ENCODE measurements around the gene UGT1A1. TPM values are rescaled to one million over a fixed set of nuclear protein-coding genes. Genes with fewer than 3 reads are reported as not detected.

The UGT1A1 gene
- total and polyA plus RNA-seq, 2 of the 13 experiments (the other 11 are each of a cell fraction or from before 2014, with no cell fraction given): 0.69 to 0.75 TPM

GRCh38 chr2:233756429-233757081 lies 3.5 kb upstream of the UGT1A1 start (continued):
- peak; percentile 98 for TF ChIP-seq AHDC1 (CRISPR knock-in tag; IDR thresholded peaks at IDR 0.05; ENCODE audit: borderline replicate concordance)
- TF ChIP-seq PITX1 (CRISPR knock-in tag; IDR thresholded peaks at IDR 0.05): peak; percentile 99

- H3K4me1 ChIP-seq (ENCODE audit: insufficient read depth, low read length): peaks cover 46% of the 10 kb centered on the region
- CTCF ChIA-PET (ENCODE audit: low intra/inter-chr PET ratio, low total read pairs): no interaction called here
- no peaks in the 10 kb centered on the region for H3K79me2 ChIP-seq (ENCODE audit: insufficient read depth, low read length)
- no peak overlapping the region for H3K9ac ChIP-seq (ENCODE audit: insufficient read depth, low read depth, low read length)
- intact Hi-C loops (cut with micrococcal nuclease; ENCODE audit: unreplicated experiment) (no loop called here), in situ Hi-C loops (cut with HindIII; ENCODE audit: extremely low pct_ligation_motif_present, low pct_unique_long_range_greater_than_20kb) (no loop called here)
- H2AFZ ChIP-seq (ENCODE audit: low read length): no peak overlapping the region
- TF ChIP-seq ZFP1 (CRISPR knock-in tag; IDR thresholded peaks at IDR 0.05) (no peak), RARA (CRISPR knock-in tag; IDR thresholded peaks at IDR 0.05) (no peak), ZNF414 (CRISPR knock-in tag; IDR thresholded peaks at IDR 0.05) (no peak)
- H4K20me1 ChIP-seq (ENCODE audit: insufficient read depth, low read length): no peaks in the 10 kb centered on the region
- peaks cover 7 to 73% of the 10 kb centered on the region in 2 experiments; a peak in 4 of 5 replicates for H3K27me3 ChIP-seq (ENCODE audit: control insufficient read depth in 1 of 2, insufficient read depth in 2 of 2, low read length in 2 of 2)
- DNase-seq (ENCODE audit: low spot score) (no peak), ATAC-seq (no peak), FAIRE-seq (no peak)
- POLR2A ChIA-PET: interaction anchor here (2.3 kb wide), 1 partner anchor 12 kb away, joined by 9 read pairs; no protein-coding TSS in a partner anchor
- no peaks in the 10 kb centered on the region for H3K36me3 ChIP-seq (replicated peaks in 1 of 2; ENCODE audit: control insufficient read depth in 1 of 2, insufficient read depth in 2 of 2, low read length in 2 of 2)
- no peaks in the 10 kb centered on the region for H3K9me3 ChIP-seq (ENCODE audit: low read length)
- BruUV-seq (replicated peaks): no TSS peak
- H3K4me2 ChIP-seq (ENCODE audit: low read depth, low read length): no peak overlapping the region
- H3K4me3 ChIP-seq (replicated peaks in 1 of 3; ENCODE audit: insufficient read depth in 1 of 3, low read depth in 2 of 3, low read length in 3 of 3): no peak overlapping the region
- no peak overlapping the region for H3K27ac ChIP-seq (ENCODE audit: extremely low read length, insufficient read depth, low read length)
These were observed 1.9 kb upstream of the UGT1A1 start for GRCh38 chr2:233758141-233758540.
